IMR-90 (cell line): ENCODE measurements around the gene ADAMTS5. TPM values are rescaled to one million over a fixed set of nuclear protein-coding genes. Genes with fewer than 3 reads are reported as not detected.
A peak's percentile ranks its signal among the peaks of the same experiment; 100 is the strongest.

Source experiments
- ATAC-seq: fragments of 200-7000 bp; cut with Tn5 transposase; 2 replicates; pipeline ENCODE4 v1.9.1; 2020; ENCODE audit warnings: low read depth, mild to moderate bottlenecking, moderate library complexity
- BruUV-seq: library from RNA; stranded (reverse); fragments of 400-500 nt; replicated peaks from 2 replicates; lab custom pipeline; 2021; lab: Mats Ljungman, UMichigan
- CTCF ChIA-PET: fragments of 300-600 bp; formaldehyde crosslinking; extraction: SDS; loops from one replicate; lab custom pipeline; 2021; ENCODE audit warnings: antibody characterized with exemption; lab: Yijun Ruan, JAX
- POLR2A ChIA-PET: fragments of 300-600 bp; sonication (Branson Sonifier 250); formaldehyde crosslinking; loops from one replicate; lab custom pipeline; 2022; ENCODE audit warnings: antibody characterized with exemption; ENCODE audit not compliant: unreplicated experiment; lab: Charles Lee
- DNase-seq: peaks from one replicate; pipeline ENCODE4 v3.0.0; 2013
- H2AFZ ChIP-seq: replicated peaks from 2 replicates; pipeline ENCODE3; 2013; ENCODE audit warnings: low read length, mild to moderate bottlenecking; ENCODE audit not compliant: poor library complexity
- H2AK5ac ChIP-seq: 2 replicates; pipeline ENCODE4 v1.6.1; 2013; ENCODE audit warnings: low read depth, low read length, inconsistent platforms
- H2AK9ac ChIP-seq: replicated peaks from 2 replicates; pipeline ENCODE3; 2013; ENCODE audit warnings: mild to moderate bottlenecking, low read depth, low read length, moderate library complexity; ENCODE audit not compliant: poor library complexity
- H2BK120ac ChIP-seq: 2 replicates; pipeline ENCODE4 v1.6.1; 2013; ENCODE audit warnings: low read depth, low read length, inconsistent platforms
- H2BK15ac ChIP-seq: 3 replicates; pipeline ENCODE4 v1.6.1; 2013; ENCODE audit warnings: low read depth, low read length, inconsistent platforms
- H2BK20ac ChIP-seq: 2 replicates; pipeline ENCODE4 v1.6.1; 2013; ENCODE audit warnings: low read depth, mild to moderate bottlenecking, inconsistent platforms, low read length, moderate library complexity
- H2BK5ac ChIP-seq: 2 replicates; pipeline ENCODE4 v1.6.1; 2013; ENCODE audit warnings: mild to moderate bottlenecking, low read depth, low read length, inconsistent platforms; ENCODE audit not compliant: poor library complexity, severe bottlenecking
- H3K14ac ChIP-seq: replicated peaks from 2 replicates; pipeline ENCODE4 v1.6.1; 2013; ENCODE audit warnings: low read depth, low read length, inconsistent platforms
- H3K18ac ChIP-seq: 2 replicates; pipeline ENCODE4 v1.6.1; 2013; ENCODE audit warnings: low read depth, low read length, control low read depth
- H3K23ac ChIP-seq: 2 replicates; pipeline ENCODE4 v1.6.1; 2013; ENCODE audit warnings: low read depth, low read length, inconsistent platforms
- H3K27ac ChIP-seq: 2 replicates; pipeline ENCODE4 v1.5.1; 2013; ENCODE audit warnings: mild to moderate bottlenecking, control low read depth, low read length; ENCODE audit not compliant: insufficient read depth
- H3K27me3 ChIP-seq: 2 replicates; pipeline ENCODE4 v1.6.1; 2013; ENCODE audit warnings: low read length; ENCODE audit not compliant: control insufficient read depth, insufficient read depth
- H3K36me3 ChIP-seq: 2 replicates; pipeline ENCODE4 v1.6.1; 2013; ENCODE audit warnings: low read length, mixed read lengths; ENCODE audit not compliant: control insufficient read depth, insufficient read depth
- H3K4ac ChIP-seq: 2 replicates; pipeline ENCODE4 v1.6.1; 2013; ENCODE audit warnings: low read depth, low read length, inconsistent platforms
- H3K4me1 ChIP-seq: 2 replicates; pipeline ENCODE4 v1.6.1; 2013; ENCODE audit warnings: low read length, mixed read lengths; ENCODE audit not compliant: control insufficient read depth, insufficient read depth
- H3K4me2 ChIP-seq: 2 replicates; pipeline ENCODE4 v1.6.1; 2013; ENCODE audit warnings: low read depth, mild to moderate bottlenecking, control low read depth, low read length, moderate library complexity
- H3K4me3 ChIP-seq: 2 replicates; pipeline ENCODE4 v1.5.1; 2013; ENCODE audit warnings: low read depth, mild to moderate bottlenecking, control low read depth, low read length, moderate library complexity; ENCODE audit not compliant: insufficient read depth
- H3K56ac ChIP-seq: 2 replicates; pipeline ENCODE4 v1.6.1; 2013; ENCODE audit warnings: low read length, inconsistent platforms; ENCODE audit not compliant: insufficient read depth; ENCODE audit errors: extremely low read depth
- H3K79me1 ChIP-seq, 2 experiments: 2 replicates each; pipeline ENCODE4 v1.6.1; 2013; ENCODE audit warnings: low read length in 2 of 2, inconsistent platforms in 1 of 2, low read depth in 1 of 2
- H3K9ac ChIP-seq: 2 replicates; pipeline ENCODE4 v1.6.1; 2013; ENCODE audit warnings: low read depth, low read length, control low read depth
- H3K9me1 ChIP-seq: 2 replicates; pipeline ENCODE4 v1.6.1; 2013; ENCODE audit warnings: low read length, inconsistent platforms; ENCODE audit not compliant: insufficient read depth
- H3K9me3 ChIP-seq: 2 replicates; pipeline ENCODE4 v1.6.1; 2013; ENCODE audit warnings: low read length; ENCODE audit not compliant: control insufficient read depth, insufficient read depth
- H4K20me1 ChIP-seq: 2 replicates; pipeline ENCODE4 v1.6.1; 2013; ENCODE audit warnings: low read length, inconsistent platforms; ENCODE audit not compliant: insufficient read depth
- H4K5ac ChIP-seq: 2 replicates; pipeline ENCODE4 v1.6.1; 2013; ENCODE audit warnings: mild to moderate bottlenecking, low read depth, low read length, control low read depth
- H4K8ac ChIP-seq, 2 experiments: 2 replicates each; pipeline ENCODE4 v1.6.1; 2013; ENCODE audit warnings: low read depth in 2 of 2, low read length in 2 of 2, control low read depth in 1 of 2, inconsistent platforms in 1 of 2
- H4K91ac ChIP-seq: 2 replicates; pipeline ENCODE4 v1.6.1; 2013; ENCODE audit warnings: low read depth, low read length, inconsistent platforms; ENCODE audit not compliant: insufficient read depth
- BHLHE40 ChIP-seq: fragments of 150-350 bp; IDR thresholded peaks from 2 replicates; pipeline ENCODE4 v1.6.1; 2016; ENCODE audit warnings: mild to moderate bottlenecking, low read depth, low read length
- CHD1 ChIP-seq: IDR thresholded peaks from 2 replicates; pipeline ENCODE4 v1.6.1; 2012; ENCODE audit warnings: low read depth, low read length, improper control_type of control experiment
- MXI1 ChIP-seq: IDR thresholded peaks from 2 replicates; pipeline ENCODE4 v1.6.1; 2012; ENCODE audit warnings: low read depth, mild to moderate bottlenecking, low read length, moderate library complexity, borderline replicate concordance
- NFE2L2 ChIP-seq: fragments of 150-350 bp; IDR thresholded peaks from 2 replicates; pipeline ENCODE4 v1.6.1; 2016; ENCODE audit warnings: low read depth, mild to moderate bottlenecking, low read length
- RAD21 ChIP-seq: IDR thresholded peaks from 2 replicates; pipeline ENCODE4 v1.6.1; 2012; ENCODE audit warnings: low read length, improper control_type of control experiment
- RCOR1 ChIP-seq: IDR thresholded peaks from 2 replicates; pipeline ENCODE4 v1.6.1; 2012; ENCODE audit warnings: mild to moderate bottlenecking, low read length, improper control_type of control experiment; ENCODE audit not compliant: insufficient replicate concordance
- RFX5 ChIP-seq: IDR thresholded peaks from 2 replicates; pipeline ENCODE4 v1.8.0; 2012; ENCODE audit warnings: low read depth, mild to moderate bottlenecking, low read length, moderate library complexity
- dilution Hi-C: fragments of 300-500 bp; cut with HindIII; formaldehyde crosslinking; loops from one replicate; pipeline ENCODE4 v1.14.3; 2018; ENCODE audit warnings: low sequenced_read_pairs; ENCODE audit not compliant: unreplicated experiment
- in situ Hi-C: fragments of 300-500 bp; cut with MboI; formaldehyde crosslinking; loops from 3 replicates; pipeline ENCODE4 v1.14.3; 2019; ENCODE audit warnings: low sequenced_read_pairs, inconsistent platforms, mixed read lengths
- intact Hi-C: fragments of 100-400 bp; cut with micrococcal nuclease; formaldehyde crosslinking; loops from 2 replicates; pipeline ENCODE4 v1.10.0; 2022
- polyA plus RNA-seq, 3 experiments: library from polyadenylated mRNA; depleted of rRNA; stranded (reverse); fragments of >200 nt; gene quantifications; 2 replicates each; pipeline ENCODE4 v1.2.3, GENCODE V29; 2012; ENCODE audit warnings: low replicate concordance in 1 of 3
- total RNA-seq: library from RNA; depleted of rRNA; stranded (reverse); fragments of >200 nt; gene quantifications from 2 replicates; pipeline ENCODE4 v1.2.3, GENCODE V29; 2012

ADAMTS5 gene
- total and polyA plus RNA-seq, 2 of the 4 experiments (the other 2 are of a cell fraction), result 0.54 to 0.58 TPM

- Histone ChIP-seq H2BK5ac (peak overlapping the region; percentile 14), H3K4me2 (no peak overlapping the region), H3K56ac (no peak overlapping the region), H3K23ac (no peak overlapping the region), H3K4me3 (no peak overlapping the region), H2AFZ (no peak overlapping the region), H3K9me3 (no peaks in the 10 kb centered on the region), H3K27me3 (no peaks in the 10 kb centered on the region), H3K36me3 (peaks cover 13% of the 10 kb centered on the region), H2BK20ac (peak overlapping the region; percentile 47), H3K79me1 (no peaks in the 10 kb centered on the region), H4K8ac (peak overlapping the region; percentile 20 to 44), H2AK5ac (peak overlapping the region; percentile 49), H3K9me1 (no peaks in the 10 kb centered on the region; the same call in 1 of the 2 replicates), H3K4me1 (peaks cover 11% of the 10 kb centered on the region), H3K9ac (no peak overlapping the region), H2BK15ac (peak overlapping the region; percentile 55; the same call in 1 of the 3 replicates), H4K5ac (peak overlapping the region; percentile 70), H4K20me1 (no peaks in the 10 kb centered on the region), H4K91ac (peak overlapping the region; percentile 41), H3K18ac (peak overlapping the region; percentile 89), H3K14ac (no peak overlapping the region), H3K4ac (peak overlapping the region; percentile 25; the same call in 1 of the 2 replicates), H3K27ac (peak overlapping the region; percentile 27), H2AK9ac (no peak overlapping the region), H2BK120ac (peak overlapping the region; percentile 45)
- ATAC-seq (no peak), DNase-seq (peak; percentile 53)
- ChIA-PET CTCF (no interaction called here), POLR2A (no interaction called here)
- in situ Hi-C loops (no loop called here), dilution Hi-C loops (no loop called here), intact Hi-C loops (no loop called here)
- no peak for TF ChIP-seq CHD1
- no peak for TF ChIP-seq RAD21
- no peak for TF ChIP-seq NFE2L2
- TF ChIP-seq RFX5, result no peak
- TF ChIP-seq RCOR1, result no peak
- no peak for TF ChIP-seq BHLHE40
- no peak for TF ChIP-seq MXI1
- no TSS peak for BruUV-seq
Observed at GRCh38 chr21:26920055-26920454, 46.8 kb downstream of the ADAMTS5 start.
